ENCODE data around the gene BCL2L13.

GRCh38 chr22:17738386-17739128 lies 100.0 kb downstream of the BCL2L13 start:
- TF ChIP-seq POLR2A (IDR thresholded peaks at IDR 0.05) (no peak), CTCF (IDR thresholded peaks at IDR 0.05) (no peak), POLR2AphosphoS5 (IDR thresholded peaks at IDR 0.05) (no peak)
